GM19099 (cell line): ENCODE data around the gene CHRNA3.

Experiments used
- POLR2A ChIP-seq: IDR thresholded peaks from 3 replicates; pipeline ENCODE4 v1.6.1; 2011; ENCODE audit warnings: low read depth; ENCODE audit not compliant: insufficient read length; ENCODE audit errors: extremely low read depth

The CHRNA3 gene

GRCh38 chr15:78625606-78626280, 4.9 kb upstream of the CHRNA3 start:
- no peak for TF ChIP-seq POLR2A

GRCh38 chr15:78624651-78625590, 4.1 kb upstream of the CHRNA3 start:
- TF ChIP-seq POLR2A, result no peak

- TF ChIP-seq POLR2A, result no peak
Measured at GRCh38 chr15:78623786-78624497, 3.1 kb upstream of the CHRNA3 start.

- no peak for TF ChIP-seq POLR2A
Measured at GRCh38 chr15:78621810-78622402, 1.1 kb upstream of the CHRNA3 start.

- TF ChIP-seq POLR2A, result no peak
Measured at GRCh38 chr15:78620021-78620526, 722 bp downstream of the CHRNA3 start.

- no peak for TF ChIP-seq POLR2A
Measured at GRCh38 chr15:78619022-78619950, 1.5 kb downstream of the CHRNA3 start.

GRCh38 chr15:78618490-78618934, 2.3 kb downstream of the CHRNA3 start:
- TF ChIP-seq POLR2A, result no peak

- TF ChIP-seq POLR2A, result no peak
Measured at GRCh38 chr15:78618064-78618463, 2.7 kb downstream of the CHRNA3 start.

- no peak for TF ChIP-seq POLR2A
Measured at GRCh38 chr15:78617516-78617915, 3.3 kb downstream of the CHRNA3 start.

- no peak for TF ChIP-seq POLR2A
Measured at GRCh38 chr15:78617076-78617475, 3.7 kb downstream of the CHRNA3 start.

GRCh38 chr15:78616506-78616905, 4.3 kb downstream of the CHRNA3 start:
- no peak for TF ChIP-seq POLR2A

GRCh38 chr15:78615151-78615589, 5.6 kb downstream of the CHRNA3 start:
- TF ChIP-seq POLR2A, result no peak

GRCh38 chr15:78614021-78614420, 6.8 kb downstream of the CHRNA3 start:
- no peak for TF ChIP-seq POLR2A

GRCh38 chr15:78605680-78606079, 15.1 kb downstream of the CHRNA3 start:
- no peak for TF ChIP-seq POLR2A
